Epithelial cell of proximal tubule (primary cell): ENCODE data around the gene TMPRSS13. TPM values are rescaled to one million over a fixed set of nuclear protein-coding genes. Genes with fewer than 3 reads are reported as not detected.

Experiments
- DNase-seq: peaks from one replicate; pipeline ENCODE4 v3.0.0-alpha.2; 2011; ENCODE audit warnings: low read depth
- H3K4me3 ChIP-seq: 2 replicates; pipeline ENCODE4 v1.5.1; 2011; ENCODE audit warnings: low read depth, mild to moderate bottlenecking, low read length
- CTCF ChIP-seq: conservative IDR thresholded peaks from 2 replicates; pipeline ENCODE4 v1.5.1; 2012; ENCODE audit warnings: low read depth, mild to moderate bottlenecking, low read length
- total RNA-seq: library from RNA; depleted of rRNA; stranded (reverse); fragments of >200 nt; gene quantifications from 2 replicates; pipeline ENCODE4 v1.2.3, GENCODE V29; 2015

The TMPRSS13 gene
- total RNA-seq, 1 donor from 2014 or later: 0.63 TPM

GRCh38 chr11:117851852-117852251 is 77.3 kb downstream of the TMPRSS13 start:
- DNase-seq: no peak
- no peak for TF ChIP-seq CTCF
- no peak overlapping the region for H3K4me3 ChIP-seq

- no peak for DNase-seq
- H3K4me3 ChIP-seq: no peak overlapping the region
- no peak for TF ChIP-seq CTCF
These were observed 78.1 kb downstream of the TMPRSS13 start for GRCh38 chr11:117851106-117851505.

Other genes with a start within 250 kb of the TMPRSS13 start
- 0.29 and 4.0 TPM in 2 replicates for gene DSCAML1, start 132.2 kb downstream of the TMPRSS13 start, total RNA-seq
- 109 and 286 TPM in 2 replicates for gene FXYD2, start 104.7 kb downstream of the TMPRSS13 start, total RNA-seq
- gene FXYD6, start 52.7 kb downstream of the TMPRSS13 start, total RNA-seq: 23.9 and 71.2 TPM in 2 replicates
- gene IL10RA, start 57.0 kb upstream of the TMPRSS13 start, total RNA-seq: 0.46 and 0.87 TPM in 2 replicates
- 13.3 and 26.6 TPM in 2 replicates for gene TMPRSS4, start 147.7 kb upstream of the TMPRSS13 start, total RNA-seq
- not detected in 2 replicates for gene SMIM35, start 157.6 kb upstream of the TMPRSS13 start, total RNA-seq
- gene SCN4B, start 223.4 kb upstream of the TMPRSS13 start, total RNA-seq: under 0.01 TPM in 1 of 2 replicates, not detected in the other
- gene SCN2B, start 247.2 kb upstream of the TMPRSS13 start, total RNA-seq: under 0.01 TPM in 1 of 2 replicates, not detected in the other